NCI-H2029 (cell line): ENCODE data around the gene UBXN4.
"Not testable (repeated sequence)": the region's sequence is repeated elsewhere in the genome, so short reads cannot be mapped to it uniquely, and the experiment has no call there.

ENCODE experiments used
- DNase-seq: peaks from one replicate; lab custom pipeline; 2025; lab: John Stamatoyannopoulos, UW

UBXN4 gene, protein sequence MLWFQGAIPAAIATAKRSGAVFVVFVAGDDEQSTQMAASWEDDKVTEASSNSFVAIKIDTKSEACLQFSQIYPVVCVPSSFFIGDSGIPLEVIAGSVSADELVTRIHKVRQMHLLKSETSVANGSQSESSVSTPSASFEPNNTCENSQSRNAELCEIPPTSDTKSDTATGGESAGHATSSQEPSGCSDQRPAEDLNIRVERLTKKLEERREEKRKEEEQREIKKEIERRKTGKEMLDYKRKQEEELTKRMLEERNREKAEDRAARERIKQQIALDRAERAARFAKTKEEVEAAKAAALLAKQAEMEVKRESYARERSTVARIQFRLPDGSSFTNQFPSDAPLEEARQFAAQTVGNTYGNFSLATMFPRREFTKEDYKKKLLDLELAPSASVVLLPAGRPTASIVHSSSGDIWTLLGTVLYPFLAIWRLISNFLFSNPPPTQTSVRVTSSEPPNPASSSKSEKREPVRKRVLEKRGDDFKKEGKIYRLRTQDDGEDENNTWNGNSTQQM

DNA sequence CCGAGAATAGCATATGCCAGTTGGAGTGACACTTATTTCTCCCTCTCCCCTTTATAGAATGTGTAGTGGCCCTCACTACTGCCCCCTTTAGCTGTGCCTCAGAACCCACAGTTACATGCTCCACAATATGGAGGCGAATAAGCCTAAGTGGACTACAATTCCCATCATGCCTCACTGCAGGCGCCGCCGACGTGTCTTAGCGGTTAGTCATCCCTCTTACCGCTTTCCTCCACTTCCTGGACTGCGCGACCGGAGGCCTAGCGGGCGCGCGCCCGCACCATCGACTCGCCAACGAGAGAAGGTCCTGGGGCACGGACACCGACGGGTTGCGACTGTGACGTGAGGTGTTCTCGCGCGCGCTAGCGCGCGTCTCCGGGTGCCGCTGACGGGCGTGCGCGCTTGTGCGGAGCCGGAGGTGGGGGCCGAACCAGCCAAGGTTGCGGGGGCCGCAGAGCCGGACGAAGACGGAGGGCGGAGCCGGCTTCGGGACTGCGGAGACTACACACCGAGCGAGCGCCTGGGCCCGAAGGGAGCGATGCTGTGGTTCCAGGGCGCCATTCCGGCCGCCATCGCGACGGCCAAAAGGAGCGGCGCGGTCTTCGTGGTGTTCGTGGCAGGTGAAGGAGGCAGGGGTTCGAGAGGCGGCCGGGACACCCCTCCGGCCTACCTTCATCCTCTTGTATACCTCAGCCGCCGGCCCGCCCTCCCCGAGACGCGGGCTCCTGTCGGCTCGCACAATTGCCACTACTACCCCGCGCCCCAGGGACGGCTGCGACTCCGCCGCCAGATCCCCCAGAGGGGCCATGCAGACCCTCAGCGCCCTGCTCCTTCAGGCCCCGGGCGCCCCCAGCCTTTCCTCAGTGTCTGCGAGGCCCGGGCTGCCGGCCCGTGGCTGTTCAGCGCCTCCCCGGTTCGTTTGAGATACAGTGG, at the start of gene UBXN4:
Gene UBXN4 (plus strand): TSS at position 461 of the 930 bp plus-strand sequence. CDS start 75 bp downstream, at position 536.
- peak; percentile 96 for DNase-seq

DNA sequence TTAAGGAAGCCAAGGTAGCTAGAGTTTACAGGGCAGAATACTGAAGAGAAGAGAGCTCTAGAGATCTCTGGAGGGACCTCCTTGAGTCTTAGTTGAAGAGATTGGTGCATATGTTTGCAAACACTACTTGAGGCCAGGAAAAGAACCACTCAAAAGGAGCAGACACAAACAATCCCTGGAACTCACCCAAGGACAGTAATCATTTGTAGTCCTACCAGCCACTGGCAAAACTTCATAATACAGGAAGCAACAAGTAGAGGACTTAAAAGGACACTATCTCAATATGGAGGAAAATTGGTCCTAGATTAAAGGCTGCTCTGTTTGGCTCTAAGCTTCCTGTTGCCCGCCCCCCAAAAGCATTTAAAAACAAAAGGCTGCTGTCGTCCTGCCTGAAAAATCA, 46.9 kb upstream of the UBXN4 start:
- peak; percentile 26 for DNase-seq

- DNase-seq = no peak
Measured at GRCh38 chr2:135698838-135699237, 42.8 kb upstream of the UBXN4 start.

DNA sequence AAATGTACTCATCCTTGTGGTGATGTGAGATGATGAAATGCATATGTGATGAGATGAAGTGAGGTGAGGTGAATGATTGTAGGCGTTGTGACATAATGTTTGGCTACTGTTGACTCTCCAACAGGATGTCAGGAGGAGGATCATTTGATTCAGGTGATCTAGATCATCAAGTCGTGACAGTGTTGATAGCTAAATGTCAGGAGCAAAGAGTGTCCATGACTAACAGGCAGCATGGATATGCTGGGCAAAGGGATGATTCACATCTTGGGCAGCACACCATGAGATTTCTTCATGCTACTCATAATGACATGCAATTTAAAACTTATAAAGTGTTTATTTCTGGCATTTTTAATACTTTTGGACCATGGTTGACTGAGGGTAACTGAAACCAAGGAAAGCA, 40.2 kb upstream of the UBXN4 start:
- no peak for DNase-seq

- no peak for DNase-seq
Measured at GRCh38 chr2:135703300-135703699, 38.4 kb upstream of the UBXN4 start.

GRCh38 chr2:135704075-135704474, 37.6 kb upstream of the UBXN4 start:
- DNase-seq = not testable (repeated sequence)

DNA sequence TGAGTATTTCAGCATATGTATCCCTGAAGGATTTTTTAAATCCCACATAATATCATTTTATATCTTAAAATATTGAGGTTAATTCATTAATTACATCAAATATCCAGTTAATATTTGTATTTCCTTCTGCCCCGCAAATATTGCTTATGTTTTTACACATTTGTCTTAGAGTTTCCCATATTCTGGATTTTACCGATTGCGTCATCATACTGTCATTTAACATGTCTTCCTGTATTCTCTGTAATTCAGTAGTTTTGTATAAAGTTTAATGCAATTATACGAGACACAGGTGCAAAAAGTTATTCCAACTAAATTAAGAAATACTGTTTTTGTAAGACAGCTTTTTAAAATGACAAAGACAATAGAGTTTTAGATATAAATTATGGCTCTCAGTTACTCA, 33.5 kb upstream of the UBXN4 start:
- no peak for DNase-seq

GRCh38 chr2:135709992-135710391, 31.7 kb upstream of the UBXN4 start:
- no peak for DNase-seq

DNA sequence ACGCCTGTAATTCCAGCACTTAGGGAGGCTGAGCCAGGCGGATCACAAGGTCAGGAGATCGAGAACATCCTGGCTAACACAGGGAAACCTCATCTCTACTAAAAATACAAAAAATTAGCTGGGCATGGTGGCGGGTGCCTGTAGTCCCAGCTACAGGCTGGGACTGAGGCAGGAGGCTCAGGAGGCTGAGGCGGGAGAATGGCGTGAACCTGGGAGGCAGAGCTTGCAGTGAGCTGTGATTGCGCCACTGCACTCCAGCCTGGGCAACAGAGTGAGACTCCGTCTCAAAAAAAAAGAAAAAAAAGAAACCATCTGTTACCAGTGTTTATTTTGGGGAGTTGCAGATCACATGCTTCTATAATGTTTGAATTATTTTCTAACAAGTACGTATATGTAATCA, 26.6 kb upstream of the UBXN4 start:
- not testable (repeated sequence) for DNase-seq

DNA sequence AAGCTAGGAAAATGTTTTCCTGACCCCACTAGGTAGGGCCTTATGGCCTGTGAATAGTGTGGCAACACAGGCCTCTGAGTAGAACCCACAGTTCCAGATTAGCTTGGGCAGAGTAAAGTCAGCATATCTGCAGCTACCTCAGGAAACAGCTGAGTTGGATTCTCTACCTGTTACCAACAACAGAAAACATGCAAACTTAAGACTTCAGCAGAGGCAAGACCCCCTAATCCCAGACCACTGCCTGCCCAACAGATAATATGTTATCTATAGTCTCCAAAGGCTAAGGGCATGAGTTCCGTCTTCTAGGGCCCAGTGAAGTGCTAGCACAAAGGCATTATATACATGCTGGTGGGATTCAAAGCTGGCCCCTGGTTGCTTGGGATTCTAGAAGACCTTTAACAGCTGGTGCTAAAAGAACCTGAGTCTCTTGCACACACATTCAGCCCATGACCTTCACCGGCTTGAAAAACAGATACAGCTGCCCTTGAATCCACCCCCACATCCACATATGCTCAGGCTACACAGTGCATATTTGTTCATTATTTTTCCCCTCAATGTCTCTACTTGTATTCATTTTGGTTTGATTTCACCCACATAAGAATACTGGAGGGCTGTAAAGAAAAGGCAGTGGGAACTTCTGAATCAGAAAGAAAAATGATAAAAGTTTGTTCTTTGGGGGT, 13.5 kb upstream of the UBXN4 start:
- DNase-seq = no peak

DNA sequence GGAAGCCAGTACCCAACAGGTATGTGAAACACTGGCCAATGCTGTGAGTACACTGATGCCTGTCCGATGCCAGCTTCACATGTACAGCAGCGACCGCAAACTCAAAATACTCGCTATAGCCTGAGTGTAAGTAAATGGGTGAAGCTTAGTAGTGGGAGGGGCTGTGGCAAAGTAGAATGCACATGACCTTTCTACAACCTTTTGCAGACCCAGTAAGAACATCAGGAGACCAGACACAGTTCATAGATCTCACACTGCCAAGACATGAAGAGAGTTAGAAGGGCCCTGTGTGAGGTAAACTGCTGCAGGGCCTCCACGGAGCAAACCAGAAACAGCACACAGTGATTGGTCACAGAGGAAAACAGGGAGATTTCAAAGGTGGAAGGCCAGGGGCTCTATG, 9.1 kb upstream of the UBXN4 start:
- DNase-seq = no peak

- DNase-seq = no peak
Measured at GRCh38 chr2:135733045-135733444, 8.6 kb upstream of the UBXN4 start.

GRCh38 chr2:135736546-135736945, 5.1 kb upstream of the UBXN4 start:
- DNase-seq = no peak

DNA sequence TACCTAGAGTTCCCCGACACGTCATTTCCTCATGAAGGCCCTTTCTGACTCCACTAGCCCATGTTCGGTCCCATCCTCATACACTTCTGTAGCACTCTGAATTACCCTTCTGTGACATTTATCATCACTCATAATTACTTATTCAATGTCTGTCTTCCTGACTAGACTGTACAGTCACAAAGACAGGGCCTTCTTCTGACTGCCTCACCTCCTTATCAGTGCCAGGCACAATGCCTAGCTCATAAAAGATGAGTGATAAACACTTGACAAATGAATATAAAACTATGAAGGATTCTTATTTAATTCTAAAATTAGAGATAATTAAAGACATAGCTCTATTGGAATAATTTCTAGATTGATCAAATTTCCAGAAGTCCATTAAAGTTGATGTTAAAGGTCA, 1.4 kb upstream of the UBXN4 start:
- DNase-seq = no peak

DNA sequence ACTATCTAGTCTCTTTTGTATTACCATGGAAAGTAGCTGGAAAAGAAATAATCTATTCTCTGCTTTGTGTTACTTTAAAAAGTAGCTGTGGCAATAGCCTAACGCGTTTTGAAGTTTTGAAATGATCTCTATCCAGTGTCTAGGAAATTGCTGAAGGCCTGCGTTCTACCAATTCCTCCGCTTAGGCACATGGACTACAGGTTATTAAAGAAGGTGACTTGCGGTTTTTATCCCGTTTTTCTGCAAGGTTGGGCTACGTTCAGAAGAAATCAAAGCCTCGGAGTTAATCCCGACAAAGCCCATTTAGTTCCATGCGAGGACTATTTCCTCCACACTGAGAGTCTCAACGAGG, 636 bp upstream of the UBXN4 start:
- no peak for DNase-seq

GRCh38 chr2:135742325-135742757, 686 bp downstream of the UBXN4 start:
- peak; percentile 14 for DNase-seq

DNA sequence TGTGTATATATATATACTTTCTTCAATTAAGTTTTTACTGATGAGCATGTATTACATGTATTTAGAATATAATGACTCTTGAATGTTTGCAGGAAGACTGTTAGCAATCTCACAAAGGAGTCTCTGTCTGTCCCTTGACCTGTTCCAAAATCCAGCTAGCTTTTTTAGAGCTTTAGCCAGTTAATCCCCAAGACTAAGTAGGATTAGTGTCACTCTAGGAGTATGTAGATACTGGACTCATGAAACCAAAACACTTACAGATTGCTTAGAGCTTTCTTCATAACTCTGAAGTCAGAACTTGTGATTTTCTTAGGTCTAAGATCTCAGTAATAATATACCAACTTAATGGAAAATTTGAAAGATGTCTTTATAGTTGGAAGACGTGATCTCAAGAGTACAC, 2.2 kb downstream of the UBXN4 start:
- DNase-seq = no peak

DNA sequence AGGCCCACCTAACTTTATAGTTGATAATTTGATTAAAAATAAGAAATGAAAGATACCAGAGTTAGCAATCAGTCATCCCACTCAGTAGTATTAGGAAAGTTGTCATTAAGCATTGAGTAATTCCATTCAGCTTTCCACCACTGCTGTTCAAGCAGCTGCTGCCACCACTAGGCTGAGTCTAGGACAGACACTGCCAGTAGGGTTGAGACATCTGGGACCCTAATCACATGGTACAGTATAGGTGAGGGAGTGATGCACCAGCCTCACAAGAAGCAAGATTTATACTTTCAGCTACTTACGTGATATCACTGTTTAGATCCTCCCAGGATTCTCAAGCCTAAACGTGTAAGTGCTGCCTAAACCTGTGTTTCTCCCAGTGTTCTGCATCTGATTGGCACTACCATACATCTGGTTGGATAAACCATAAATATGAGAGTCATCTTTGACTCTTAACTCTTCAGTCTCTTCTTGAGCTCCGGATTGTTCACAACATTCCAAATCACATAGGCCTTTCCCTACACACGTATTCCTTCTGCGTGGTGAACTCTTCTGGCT, 3.2 kb downstream of the UBXN4 start:
- DNase-seq = no peak

- DNase-seq = no peak
Measured at GRCh38 chr2:135745545-135745944, 3.9 kb downstream of the UBXN4 start.

DNA sequence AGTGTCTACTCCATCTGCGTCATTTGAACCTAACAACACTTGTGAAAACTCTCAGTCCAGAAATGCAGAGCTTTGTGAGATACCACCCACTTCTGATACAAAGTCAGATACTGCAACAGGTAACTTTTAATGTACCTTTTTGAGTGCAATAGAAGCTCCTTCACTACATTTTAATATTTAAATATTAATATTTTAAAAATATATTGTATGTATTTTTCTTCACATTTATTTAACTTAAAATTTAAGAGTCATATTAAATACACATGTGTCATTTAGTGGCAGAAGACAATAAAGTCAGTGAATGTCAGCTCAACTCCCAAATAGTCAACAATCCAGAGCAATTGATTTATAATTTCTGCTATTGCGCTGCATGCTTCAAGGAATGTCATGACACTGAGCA, 13.9 kb downstream of the UBXN4 start:
- DNase-seq = no peak

DNA sequence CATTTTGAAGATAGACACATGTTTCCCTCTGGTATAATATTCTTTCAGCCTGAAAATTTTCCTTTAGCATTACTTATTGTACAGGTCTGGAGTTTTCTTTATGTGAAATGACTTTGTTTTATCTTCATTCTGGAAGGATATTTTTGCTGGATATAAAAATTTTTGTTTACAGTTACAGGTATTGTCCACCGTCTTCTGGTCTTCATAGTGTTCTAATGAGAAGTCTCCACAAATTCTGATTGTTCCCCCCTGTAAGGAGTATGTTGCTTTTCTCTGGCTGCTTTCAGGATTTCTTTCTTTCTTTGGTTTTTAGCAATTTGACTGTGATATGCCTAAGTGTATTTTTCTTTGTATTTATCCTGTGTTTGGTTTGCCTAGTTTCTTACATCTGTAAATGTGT, 15.0 kb downstream of the UBXN4 start:
- DNase-seq = no peak

DNA sequence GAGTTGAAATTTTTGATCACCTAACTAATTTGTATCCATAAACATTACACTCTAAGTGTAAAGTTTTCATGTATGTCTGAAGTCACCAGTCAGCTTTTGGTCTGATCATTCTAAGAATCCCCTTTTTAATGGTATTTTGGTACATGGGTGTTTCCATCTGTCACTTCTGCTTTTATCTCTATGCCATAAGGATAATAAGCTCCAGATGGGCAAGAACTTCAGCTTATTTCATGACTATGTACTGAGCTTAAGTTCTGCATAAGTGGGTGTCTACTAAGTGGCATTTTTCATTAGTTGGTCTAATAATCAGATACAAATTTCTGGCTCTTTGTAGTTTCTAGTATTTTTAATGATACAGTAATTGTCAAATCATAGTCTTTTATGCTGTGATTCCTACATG, 20.4 kb downstream of the UBXN4 start:
- DNase-seq = no peak
